ENCODE measurements around the gene CDH5.

GRCh38 chr16:66439051-66439730 lies 72.7 kb downstream of the CDH5 start:
- TF ChIP-seq POLR2AphosphoS5 (IDR thresholded peaks at IDR 0.05; ENCODE audit: borderline replicate concordance, low read depth, low read length), result no peak
- TF ChIP-seq EZH2 (IDR thresholded peaks at IDR 0.05), result no peak
